GM18498 (cell line): ENCODE measurements around the gene GRAMD1A.
"Not testable (repeated sequence)": the region's sequence is repeated elsewhere in the genome, so short reads cannot be mapped to it uniquely, and the experiment has no call there.

Experiments
- ATAC-seq: cut with Tn5 transposase; IDR thresholded peaks from one replicate; pipeline ENCODE4 v1.9.1; 2021; ENCODE audit warnings: mild to moderate bottlenecking, moderate library complexity; ENCODE audit not compliant: unreplicated experiment

GRAMD1A gene

DNA sequence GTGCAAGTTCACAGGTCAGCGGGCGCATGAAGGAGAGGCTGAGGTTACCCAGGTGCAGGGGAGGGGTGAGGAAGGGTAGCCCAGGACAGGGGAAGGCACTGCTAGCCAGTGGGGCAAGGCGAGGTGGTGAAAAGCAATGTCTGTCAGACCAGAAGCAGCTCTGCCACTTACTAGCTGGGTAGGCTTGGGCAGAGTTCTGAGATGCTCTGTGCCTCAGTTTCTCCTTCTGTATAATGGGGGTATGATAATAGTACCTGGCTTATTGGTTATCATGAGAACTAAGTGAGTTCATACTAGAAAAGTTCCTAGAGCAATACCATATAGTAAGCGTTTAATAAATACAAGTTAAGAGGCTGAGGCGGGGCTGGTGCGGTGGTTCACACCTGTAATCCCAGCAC is 15.8 kb downstream of the GRAMD1A start:
- no peak for ATAC-seq

DNA sequence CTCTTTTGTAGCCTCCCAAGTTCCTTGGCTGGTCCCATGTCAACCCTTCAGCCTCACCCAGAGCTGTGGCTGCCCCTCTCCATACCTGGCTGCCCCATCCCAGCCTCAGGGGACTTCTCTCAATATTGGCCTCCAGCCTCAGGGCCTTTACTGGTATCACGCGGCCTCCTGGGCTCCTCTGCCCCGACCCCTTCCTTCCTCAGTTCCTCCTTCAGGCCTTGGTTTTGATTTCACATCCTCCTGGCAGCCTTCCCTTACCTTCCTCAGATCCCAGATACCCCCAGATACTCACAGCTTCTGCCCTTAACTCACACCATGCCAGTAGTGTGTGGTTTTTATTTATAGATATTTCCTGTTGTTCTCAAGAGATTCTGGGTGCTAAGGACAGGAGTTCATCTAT is 17.4 kb downstream of the GRAMD1A start:
- no peak for ATAC-seq

GRCh38 chr19:35018379-35018778 is 18.3 kb downstream of the GRAMD1A start:
- ATAC-seq: no peak

DNA sequence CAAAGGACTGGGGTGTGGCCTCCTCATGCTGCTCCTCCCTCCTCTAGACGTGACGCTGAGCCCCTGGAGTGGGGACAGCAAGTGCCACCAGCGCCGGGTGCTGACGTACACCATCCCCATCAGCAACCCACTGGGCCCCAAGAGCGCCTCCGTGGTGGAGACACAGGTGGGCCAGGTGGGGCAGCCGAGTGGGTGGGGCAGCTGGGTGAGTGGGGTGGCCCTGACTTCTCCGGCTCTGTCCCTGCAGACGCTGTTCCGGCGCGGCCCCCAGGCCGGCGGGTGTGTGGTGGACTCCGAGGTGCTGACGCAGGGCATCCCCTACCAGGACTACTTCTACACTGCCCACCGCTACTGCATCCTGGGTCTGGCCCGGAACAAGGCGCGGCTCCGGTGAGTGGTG is 19.0 kb downstream of the GRAMD1A start:
- no peak for ATAC-seq

- no peak for ATAC-seq
These were observed 20.9 kb downstream of the GRAMD1A start for GRCh38 chr19:35021016-35021415.

DNA sequence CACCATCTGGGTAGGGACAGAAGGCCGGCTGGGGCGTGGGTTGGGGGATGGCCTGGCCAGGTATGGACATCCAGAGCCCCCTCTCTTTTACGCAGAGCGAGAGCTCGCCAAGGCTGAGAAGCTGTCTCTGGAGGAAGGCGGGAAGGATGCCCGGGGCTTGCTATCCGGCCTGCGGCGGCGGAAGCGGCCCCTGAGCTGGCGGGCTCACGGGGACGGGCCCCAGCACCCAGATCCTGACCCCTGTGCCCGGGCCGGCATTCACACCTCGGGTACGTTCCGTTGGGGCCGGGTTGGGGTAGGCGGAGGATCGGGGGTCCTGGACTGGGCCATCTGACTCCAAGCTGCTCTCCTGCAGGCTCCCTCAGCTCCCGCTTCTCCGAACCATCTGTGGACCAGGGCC is 21.5 kb downstream of the GRAMD1A start:
- ATAC-seq: no peak

DNA sequence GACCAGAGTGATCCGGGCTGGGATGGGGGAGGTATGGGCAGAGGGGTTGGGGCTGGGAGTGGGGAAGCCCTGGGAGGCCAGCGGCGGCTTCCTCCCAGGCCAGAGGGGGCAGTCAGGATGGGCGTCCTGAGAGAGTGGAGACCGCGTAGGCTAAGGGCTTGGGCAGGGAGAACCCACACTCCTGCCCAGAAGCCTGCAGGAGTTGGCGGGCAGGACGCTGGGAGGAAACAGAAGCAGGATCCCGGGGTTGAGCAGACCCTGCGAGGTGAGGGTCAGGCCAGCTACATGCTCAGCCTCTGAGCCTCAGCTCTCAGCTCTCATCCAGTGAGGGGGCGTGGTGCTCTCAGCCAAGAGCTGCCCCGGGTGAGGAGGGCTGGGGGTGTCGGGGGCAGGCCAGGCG is 22.3 kb downstream of the GRAMD1A start:
- ATAC-seq: no peak

DNA sequence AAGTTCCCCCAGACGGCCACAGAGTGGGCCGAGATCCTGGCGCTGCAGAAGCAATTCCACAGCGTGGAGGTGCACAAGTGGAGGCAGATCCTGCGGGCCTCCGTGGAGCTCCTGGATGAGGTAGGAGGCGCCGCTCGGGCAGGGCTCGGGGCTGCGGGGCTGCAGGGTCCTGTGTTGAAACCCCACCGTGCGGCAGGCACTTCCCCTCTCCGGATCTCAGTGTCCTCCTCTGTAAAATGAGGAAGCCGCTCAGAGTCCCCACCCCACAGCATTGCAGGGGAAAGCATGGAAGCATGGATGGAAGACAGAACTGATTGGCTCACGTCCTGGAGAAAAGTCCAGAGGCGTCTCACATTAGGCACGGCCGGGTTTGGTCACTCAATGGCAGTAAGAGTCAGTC is 23.3 kb downstream of the GRAMD1A start:
- ATAC-seq: no peak

GRCh38 chr19:35024095-35024494 is 24.0 kb downstream of the GRAMD1A start:
- no peak for ATAC-seq

GRCh38 chr19:35025969-35026368 is 25.8 kb downstream of the GRAMD1A start:
- no peak for ATAC-seq

- no peak for ATAC-seq
These were observed 26.3 kb downstream of the GRAMD1A start for GRCh38 chr19:35026418-35026817.

- ATAC-seq: no peak
These were observed 26.9 kb downstream of the GRAMD1A start for GRCh38 chr19:35027009-35027408.

DNA sequence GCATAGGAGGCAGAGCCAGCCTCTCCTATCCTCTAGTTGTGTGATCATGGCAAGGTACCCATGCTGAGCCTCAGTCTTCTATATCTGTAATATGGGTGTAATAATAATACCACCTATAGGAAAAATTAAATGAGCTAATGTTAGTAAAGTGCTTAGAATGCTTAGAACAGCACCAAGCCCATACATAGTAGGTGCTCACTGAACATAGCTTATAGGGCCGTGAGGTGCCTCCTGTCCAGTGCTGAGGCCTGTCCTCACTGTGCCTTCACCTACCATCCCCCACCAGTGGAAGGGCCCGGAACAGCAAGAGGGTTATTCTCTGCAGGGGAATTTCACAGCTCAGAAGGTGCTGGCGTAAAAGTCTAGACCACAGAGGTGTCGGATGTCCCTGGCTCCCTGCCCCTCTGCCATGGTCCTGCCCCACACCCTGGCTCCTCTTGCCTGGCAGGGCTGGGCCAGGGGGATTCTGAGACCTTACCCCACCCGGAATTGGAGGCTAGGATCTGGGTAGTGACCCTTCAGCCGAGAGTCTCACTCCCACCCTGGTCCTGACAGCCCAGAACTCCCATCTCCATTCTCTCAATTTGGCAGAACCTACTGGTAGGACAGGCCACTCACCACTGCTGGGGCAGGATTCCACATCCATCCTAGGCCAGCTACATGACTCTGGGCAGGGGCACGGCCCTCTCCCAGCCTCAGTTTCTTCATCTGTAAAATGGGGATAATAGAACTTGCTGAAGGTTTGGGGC is 27.9 kb downstream of the GRAMD1A start:
- ATAC-seq: no peak

GRCh38 chr19:35028600-35028885 is 28.4 kb downstream of the GRAMD1A start:
- ATAC-seq: not testable (repeated sequence)

DNA sequence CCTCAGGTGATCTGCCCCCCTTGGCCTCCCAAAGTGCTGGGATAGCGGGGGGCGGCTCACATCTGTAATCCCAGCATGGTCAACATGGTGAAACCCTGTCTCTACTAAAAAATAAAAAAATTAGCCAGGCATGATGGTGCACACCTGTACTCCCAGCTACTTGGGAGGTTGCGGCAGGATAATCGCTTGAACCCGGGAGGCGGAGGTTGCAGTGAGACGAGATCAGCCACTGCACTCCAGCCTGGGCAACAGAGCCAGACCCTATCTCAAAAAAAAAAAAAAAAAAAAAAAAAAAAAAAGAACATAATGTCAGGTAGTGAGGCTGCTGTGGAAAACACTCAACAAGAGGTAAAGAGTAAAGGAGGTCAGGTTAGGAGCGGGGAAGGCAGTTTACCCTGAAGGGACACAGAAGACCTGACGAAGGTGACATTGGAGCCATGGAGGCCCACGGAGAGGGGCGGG is 29.2 kb downstream of the GRAMD1A start:
- not testable (repeated sequence) for ATAC-seq

DNA sequence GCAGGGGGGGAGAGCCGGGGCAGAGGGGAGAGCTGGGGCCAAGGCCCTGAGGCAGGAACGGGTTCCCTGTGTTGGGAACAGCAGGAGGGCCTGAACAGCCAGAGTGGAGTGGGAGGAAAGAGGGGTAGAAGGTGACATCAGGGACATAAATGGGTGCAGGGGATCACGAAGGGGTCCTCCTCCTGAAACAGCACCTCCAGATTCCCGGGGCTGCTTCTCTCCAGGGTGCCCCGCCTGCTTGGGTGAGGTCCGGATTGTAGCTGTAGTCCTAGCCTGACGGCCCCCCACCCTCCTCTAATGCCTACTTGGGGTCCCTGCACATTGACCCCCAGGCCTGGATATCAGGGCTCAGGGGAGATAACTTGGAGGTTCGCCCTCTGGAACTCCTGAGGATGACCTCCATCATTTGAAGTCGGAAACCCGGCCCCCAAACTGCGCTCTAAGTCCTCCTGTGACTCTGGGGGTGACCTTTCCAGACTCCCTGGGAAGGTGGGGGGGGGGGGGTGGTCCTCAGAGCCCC is 29.7 kb downstream of the GRAMD1A start:
- no peak for ATAC-seq

DNA sequence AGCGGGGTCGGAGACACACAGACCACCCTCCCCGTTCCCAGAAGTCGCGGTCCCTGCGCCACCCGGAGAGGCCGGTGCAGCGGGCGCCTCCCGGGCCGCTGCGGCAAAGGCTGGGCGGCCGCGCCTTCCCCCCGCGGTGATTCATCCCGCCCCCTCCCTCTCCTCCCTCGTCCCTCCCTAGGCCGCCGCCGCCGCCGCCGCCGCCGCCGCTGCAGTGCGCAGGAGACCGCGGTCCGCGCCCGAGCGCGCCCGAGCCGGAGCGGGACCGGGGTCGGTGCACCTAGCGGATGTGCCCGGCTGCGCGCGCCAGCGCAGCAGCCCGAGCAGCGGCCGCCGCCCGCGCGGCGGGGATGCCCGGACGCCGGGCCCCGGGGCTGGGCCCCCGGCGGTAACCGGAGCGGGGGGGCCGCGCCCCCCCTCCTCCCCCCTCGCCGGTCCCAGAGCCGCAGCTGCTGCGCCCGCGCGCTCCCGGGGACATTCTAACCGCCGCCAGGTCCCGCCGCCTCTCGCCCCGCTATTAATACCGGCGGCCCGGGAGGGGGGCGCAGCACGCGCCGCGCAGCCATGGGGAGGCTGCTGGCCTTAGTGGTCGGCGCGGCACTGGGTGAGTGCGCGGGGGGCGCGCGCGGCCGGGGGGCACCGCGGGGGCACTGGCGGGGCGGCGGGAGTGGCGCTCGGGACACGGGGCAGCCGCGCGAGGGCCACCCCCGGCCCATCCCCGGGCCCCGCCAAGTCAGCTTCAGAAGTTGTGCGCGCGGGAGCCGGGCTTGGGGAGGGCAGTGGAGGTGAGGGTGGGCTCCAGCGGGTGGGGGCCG is 30.3 kb downstream of the GRAMD1A start, which contains the start of gene SCN1B:
Gene SCN1B, plus strand, starts transcription at position 214 of the 815 bp plus-strand sequence. Its CDS starts 351 bp downstream, at position 565.
- ATAC-seq: no peak

- no peak for ATAC-seq
These were observed 31.2 kb downstream of the GRAMD1A start for GRCh38 chr19:35031072-35031881.

DNA sequence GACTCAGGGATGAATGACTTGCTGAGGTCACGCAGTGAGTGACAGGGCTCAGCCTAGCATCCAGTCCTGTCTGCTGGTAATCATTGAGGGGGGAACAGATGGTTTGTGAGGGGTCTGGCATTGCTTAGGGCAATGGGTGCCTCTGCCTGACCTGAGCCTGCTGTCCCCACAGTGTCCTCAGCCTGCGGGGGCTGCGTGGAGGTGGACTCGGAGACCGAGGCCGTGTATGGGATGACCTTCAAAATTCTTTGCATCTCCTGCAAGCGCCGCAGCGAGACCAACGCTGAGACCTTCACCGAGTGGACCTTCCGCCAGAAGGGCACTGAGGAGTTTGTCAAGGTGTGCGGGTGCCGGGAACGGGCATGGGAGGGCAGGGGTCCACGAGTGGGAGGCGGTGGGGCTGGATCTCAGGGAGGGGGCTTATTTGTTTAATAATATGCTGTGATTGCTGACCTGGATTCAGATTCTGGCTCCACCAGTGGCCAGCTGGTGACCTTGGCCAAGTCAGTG is 32.3 kb downstream of the GRAMD1A start:
- no peak for ATAC-seq

GRCh38 chr19:35033067-35034004 is 33.2 kb downstream of the GRAMD1A start:
- no peak for ATAC-seq
